Heart right ventricle (tissue), 16 donors: Measurements from ENCODE around the gene MMP19. TPM values are rescaled to one million over a fixed set of nuclear protein-coding genes. Genes with fewer than 3 reads are reported as not detected.

Experiments
- ATAC-seq, 8 donors: fragments of 200-7000 bp; cut with Tn5 transposase; one replicate each; pipeline ENCODE4 v1.9.1; 2020; ENCODE audit warnings: mild to moderate bottlenecking in 8 of 8, moderate library complexity in 8 of 8, moderate number of reproducible peaks in 1 of 8
- DNase-seq, 2 donors: peaks; one replicate each; pipeline ENCODE4 v3.0.0-alpha.2; 2020
- H3K27ac ChIP-seq, 10 donors: fragments of 200-600 bp; sonication (generic) in 2 of 10; one replicate each; pipeline versions ENCODE4 v1.5.0 to v1.8.0; 2020 to 2022; ENCODE audit warnings: mild to moderate bottlenecking in 3 of 10
- H3K27me3 ChIP-seq, 7 donors: fragments of 200-600 bp; one replicate each; pipeline ENCODE4 v1.8.0; 2021 to 2022; ENCODE audit warnings: mild to moderate bottlenecking in 2 of 7
- H3K36me3 ChIP-seq, 9 donors: fragments of 200-600 bp; sonication (generic) in 1 of 9; one replicate each; pipeline versions ENCODE4 v1.5.0 to v1.8.0; 2020 to 2022; ENCODE audit warnings: mild to moderate bottlenecking in 2 of 9
- H3K4me1 ChIP-seq, 9 donors: fragments of 200-600 bp; sonication (generic) in 1 of 9; one replicate each; pipeline versions ENCODE4 v1.5.0 to v1.8.0; 2020 to 2022; ENCODE audit warnings: mild to moderate bottlenecking in 4 of 9
- H3K4me3 ChIP-seq, 10 donors: fragments of 200-600 bp; sonication (generic) in 2 of 10; one replicate each; pipeline versions ENCODE4 v1.5.0 to v1.8.0; 2020 to 2022; ENCODE audit warnings: mild to moderate bottlenecking in 7 of 10, moderate library complexity in 2 of 10
- H3K9me3 ChIP-seq, 11 donors: fragments of 200-600 bp in 10 of 11; sonication (generic) in 2 of 11; one replicate each; pipeline versions ENCODE4 v1.5.0 to v1.8.0; 2013 to 2022; ENCODE audit warnings: mild to moderate bottlenecking in 2 of 11, control low read depth in 1 of 11, moderate library complexity in 1 of 11
- CTCF ChIP-seq, 9 donors: fragments of 200-600 bp; sonication (generic) in 2 of 9; IDR thresholded peaks; one replicate each; pipeline versions ENCODE4 v1.5.0 to v1.8.0; 2021 to 2022; ENCODE audit warnings: antibody characterized with exemption in 9 of 9, mild to moderate bottlenecking in 5 of 9, moderate library complexity in 1 of 9
- WGBS, 2 donors: extraction: QIAGEN DNeasy Blood & Tissue Kit; methylation state at CpG; one replicate each; pipeline ENCODE4 v1.1.7; 2013; ENCODE audit warnings: inconsistent platforms in 1 of 2; 5-methylcytosine and 5-hydroxymethylcytosine counted together
- intact Hi-C, 10 donors: fragments of 100-400 bp; cut with DNase I; formaldehyde crosslinking; loops; one replicate each; pipeline versions ENCODE4 v1.11.1 to v1.14.2; 2022
- polyA plus RNA-seq, 2 donors: library from polyadenylated mRNA; stranded (reverse); fragments of 200-250 nt; gene quantifications; one replicate each; pipeline ENCODE4 v1.2.3, GENCODE V29; 2013
- total RNA-seq, 10 donors: library from RNA; stranded (reverse); fragmentation: NEBNext Ultra II Directional in 3 of 10; extraction: Animal tissue kit (Norgen Biotek cat#: 25700) in 3 of 10; gene quantifications; one replicate each; pipeline versions ENCODE4 v1.2.1 to v1.2.4, GENCODE V29; 2021 to 2023
- donor health status: Arrhythmogenic right ventricular cardiomyopathy.
- donor health status: ischemic (EF 13 %, LVEDD 7.1; RV severe dilation, severe dysfunction).
- donor health status: healthy with polysubstance abuse.
- donor health status: DM: no; HTN: yes; CAD: no.
- donor health status: DM: no; HTN: no; CAD: no.
- donor health status: ischemic (EF 25% LVEDD 6.9; RV normal size, moderate dysfunction).
- donor health status: ischemic (EF 25% LVEDD 5.7; RV mildly dilated, moderate dysfunction).
- donor health status: healthy.
- donor health status: DM: yes; HTN: yes; CAD: no.
- donor health status: Ischemic cardiomyopathy.
- donor health status: ischemic (EF 35%, LVEDD 5.7; RV mildly dilated, moderate dysfunction).
- donor health status: nonischemic (EF 11% LVEDD 7.7; RV severe dilation, severe dysfunction).
- donor health status: DM: yes; HTN: yes; CAD: no.
- donor health status: PGD.
- donor health status: ischemic (EF 29% LVEDD 5.4; RV normal size, mild dysfunction).
- donor health status: nonischemic (EF 23%, LVEDD 6.1; RV moderate dilation, normal function).

The MMP19 gene
- total and polyA plus RNA-seq, 12 donors, result 0.72 to 11.5 (median 1.8) TPM

- H3K27ac ChIP-seq, result peak overlapping the region in 7 of 10 donors; percentile 1 to 96 (median 56)
- H3K4me1 ChIP-seq, result peaks cover 0 to 62% (median 15%) of the 10 kb centered on the region in 9 donors
- no peaks in the 10 kb centered on the region for H3K9me3 ChIP-seq
- ATAC-seq (no peak), DNase-seq (no peak)
- no peak for TF ChIP-seq CTCF (IDR thresholded peaks at IDR 0.05)
- H3K36me3 ChIP-seq, result peaks cover 0 to 3% (median 0%) of the 10 kb centered on the region in 9 donors
- H3K27me3 ChIP-seq, result peaks cover 0 to 7% (median 0%) of the 10 kb centered on the region in 7 donors
- intact Hi-C loops, result loop anchor here in 2 of 10 donors (5.0 kb wide), 1 partner anchor 82 kb away; the partner anchor contains the start of gene PYM1 (in 2 of the 2)
- no peak overlapping the region for H3K4me3 ChIP-seq
- WGBS, 2 donors, result 88 to 90% methylated on average over 4 of the region's 4 CpGs
These were observed 2.2 kb upstream of the MMP19 start for GRCh38 chr12:55844961-55845360.

- Histone ChIP-seq H3K4me1 (peaks cover 0 to 47% (median 10%) of the 10 kb centered on the region in 9 donors), H3K9me3 (no peaks in the 10 kb centered on the region), H3K27me3 (peaks cover 0 to 3% (median 0%) of the 10 kb centered on the region in 7 donors), H3K36me3 (peaks cover 0 to 3% (median 0%) of the 10 kb centered on the region in 9 donors), H3K27ac (peak overlapping the region in 2 of 10 donors; percentile 44 to 87), H3K4me3 (no peak overlapping the region)
- DNase-seq, result no peak
- intact Hi-C loops, result no loop called here
- 93 to 98% methylated on average over 4 of the region's 4 CpGs for WGBS, 2 donors
- no peak for ATAC-seq
- TF ChIP-seq CTCF (IDR thresholded peaks at IDR 0.05), result no peak
These were observed 695 bp upstream of the MMP19 start for GRCh38 chr12:55843431-55843830.

- no peak overlapping the region for H3K27ac ChIP-seq
- intact Hi-C loops, result no loop called here
- 92 to 93% methylated on average over 11 of the region's 11 CpGs for WGBS, 2 donors
These were observed 2.0 kb downstream of the MMP19 start for GRCh38 chr12:55840581-55841351.

More at GRCh38 chr12:55840581-55841351, 2.0 kb downstream of the MMP19 start:
- TF ChIP-seq CTCF (IDR thresholded peaks at IDR 0.05), result no peak
- no peak for DNase-seq
- Histone ChIP-seq H3K27me3 (peaks cover 0 to 3% (median 0%) of the 10 kb centered on the region in 7 donors), H3K9me3 (no peaks in the 10 kb centered on the region), H3K4me3 (no peak overlapping the region), H3K4me1 (peaks cover 0 to 23% (median 0%) of the 10 kb centered on the region in 9 donors), H3K36me3 (peaks cover 0 to 9% (median 0%) of the 10 kb centered on the region in 9 donors)
- no peak for ATAC-seq
